Measurements from ENCODE around the gene MARK1.
"Not testable (repeated sequence)": the region's sequence is repeated elsewhere in the genome, so short reads cannot be mapped to it uniquely, and the experiment has no call there.

Gene MARK1

GRCh38 chr1:220680085-220680687 is 152.2 kb downstream of the MARK1 start:
- ChIA-PET CTCF (interaction anchor here (0.7 kb wide), 1 partner anchor 53 kb away, joined by 4 read pairs; no protein-coding TSS in a partner anchor), POLR2A (no interaction called here)
- no peak for TF ChIP-seq LEF1 (IDR thresholded peaks at IDR 0.05; ENCODE audit: borderline replicate concordance)
- peak; percentile 64 for DNase-seq (ENCODE audit: extremely low spot score)

GRCh38 chr1:220681220-220681880 is 153.4 kb downstream of the MARK1 start:
- CTCF ChIA-PET = interaction anchor here (1.0 kb wide), 1 partner anchor 11 kb away, joined by 4 read pairs; no protein-coding TSS in a partner anchor
- POLR2A ChIA-PET = no interaction called here
- DNase-seq (ENCODE audit: extremely low spot score) = no peak
- TF ChIP-seq TARDBP (IDR thresholded peaks at IDR 0.05) = no peak
- TF ChIP-seq SP1 (IDR thresholded peaks at IDR 0.05) = no peak
- no peak for TF ChIP-seq FOXK2 (IDR thresholded peaks at IDR 0.05)
- no peak for TF ChIP-seq SUZ12 (IDR thresholded peaks at IDR 0.05)
- no peak for TF ChIP-seq CTBP1 (IDR thresholded peaks at IDR 0.05; ENCODE audit: borderline replicate concordance)
- no peak for TF ChIP-seq NFRKB (IDR thresholded peaks at IDR 0.05)
- TF ChIP-seq FOXA1 (IDR thresholded peaks at IDR 0.05) = no peak
- no peak for TF ChIP-seq LEF1 (IDR thresholded peaks at IDR 0.05; ENCODE audit: borderline replicate concordance)
- no peak for TF ChIP-seq ARNT (IDR thresholded peaks at IDR 0.05)
- no peak for TF ChIP-seq HDGF (IDR thresholded peaks at IDR 0.05; ENCODE audit: borderline replicate concordance)
- no peak for TF ChIP-seq ELF4 (IDR thresholded peaks at IDR 0.05)
- no peak for TF ChIP-seq BHLHE40 (IDR thresholded peaks at IDR 0.05; ENCODE audit: borderline replicate concordance)
- no peak for TF ChIP-seq FOXM1 (IDR thresholded peaks at IDR 0.05; ENCODE audit: borderline replicate concordance)
- TF ChIP-seq ZNF384 (IDR thresholded peaks at IDR 0.05) = no peak
- no peak for TF ChIP-seq PKNOX1 (IDR thresholded peaks at IDR 0.05)
- TF ChIP-seq L3MBTL2 (conservative IDR thresholded peaks at IDR 0.05) = no peak

GRCh38 chr1:220682901-220683576 is 155.1 kb downstream of the MARK1 start:
- TF ChIP-seq FOXK2 (IDR thresholded peaks at IDR 0.05) = no peak
- no peak for TF ChIP-seq L3MBTL2 (conservative IDR thresholded peaks at IDR 0.05)
- TF ChIP-seq BHLHE40 (IDR thresholded peaks at IDR 0.05; ENCODE audit: borderline replicate concordance) = no peak
- no peak for TF ChIP-seq CTBP1 (IDR thresholded peaks at IDR 0.05; ENCODE audit: borderline replicate concordance)
- DNase-seq (ENCODE audit: extremely low spot score) = no peak
- POLR2A ChIA-PET = no interaction called here
- CTCF ChIA-PET = no interaction called here

GRCh38 chr1:220683716-220684115 is 155.8 kb downstream of the MARK1 start:
- CTCF ChIA-PET; POLR2A ChIA-PET; DNase-seq (ENCODE audit: extremely low spot score): not testable (repeated sequence)

- no peak for DNase-seq (ENCODE audit: extremely low spot score)
- POLR2A ChIA-PET = no interaction called here
- CTCF ChIA-PET = interaction anchor here (1.2 kb wide), 1 partner anchor 48 kb away, joined by 3 read pairs; no protein-coding TSS in a partner anchor
- no peak for TF ChIP-seq SUZ12 (IDR thresholded peaks at IDR 0.05)
- no peak for TF ChIP-seq BHLHE40 (IDR thresholded peaks at IDR 0.05; ENCODE audit: borderline replicate concordance)
- TF ChIP-seq CTBP1 (IDR thresholded peaks at IDR 0.05; ENCODE audit: borderline replicate concordance) = no peak
- no peak for TF ChIP-seq PKNOX1 (IDR thresholded peaks at IDR 0.05)
- TF ChIP-seq FOXM1 (IDR thresholded peaks at IDR 0.05; ENCODE audit: borderline replicate concordance) = no peak
Observed at GRCh38 chr1:220684890-220685289, 157.0 kb downstream of the MARK1 start.

GRCh38 chr1:220685879-220686278 is 157.9 kb downstream of the MARK1 start:
- CTCF ChIA-PET = interaction anchor here (1.8 kb wide), 1 partner anchor 47 kb away, joined by 4 read pairs; no protein-coding TSS in a partner anchor
- POLR2A ChIA-PET = no interaction called here
- TF ChIP-seq TARDBP (IDR thresholded peaks at IDR 0.05) (no peak), ARNT (IDR thresholded peaks at IDR 0.05) (no peak), NFRKB (IDR thresholded peaks at IDR 0.05) (no peak), L3MBTL2 (conservative IDR thresholded peaks at IDR 0.05) (no peak)
- DNase-seq (ENCODE audit: extremely low spot score) = peak; percentile 43

GRCh38 chr1:220687809-220688208 is 159.9 kb downstream of the MARK1 start:
- DNase-seq (ENCODE audit: extremely low spot score) = no peak
- TF ChIP-seq FOXM1 (IDR thresholded peaks at IDR 0.05; ENCODE audit: borderline replicate concordance) = no peak
- TF ChIP-seq L3MBTL2 (conservative IDR thresholded peaks at IDR 0.05) = no peak
- no peak for TF ChIP-seq ARNT (IDR thresholded peaks at IDR 0.05)
- TF ChIP-seq ELF4 (IDR thresholded peaks at IDR 0.05) = no peak
- TF ChIP-seq BHLHE40 (IDR thresholded peaks at IDR 0.05; ENCODE audit: borderline replicate concordance) = no peak
- no peak for TF ChIP-seq PKNOX1 (IDR thresholded peaks at IDR 0.05)
- no peak for TF ChIP-seq CTBP1 (IDR thresholded peaks at IDR 0.05; ENCODE audit: borderline replicate concordance)
- TF ChIP-seq FOXK2 (IDR thresholded peaks at IDR 0.05) = no peak
- no peak for TF ChIP-seq HDGF (IDR thresholded peaks at IDR 0.05; ENCODE audit: borderline replicate concordance)
- no peak for TF ChIP-seq FOXA1 (IDR thresholded peaks at IDR 0.05)
- no peak for TF ChIP-seq NFRKB (IDR thresholded peaks at IDR 0.05)
- TF ChIP-seq TARDBP (IDR thresholded peaks at IDR 0.05) = no peak
- no peak for TF ChIP-seq SUZ12 (IDR thresholded peaks at IDR 0.05)
- no peak for TF ChIP-seq LEF1 (IDR thresholded peaks at IDR 0.05; ENCODE audit: borderline replicate concordance)
- no peak for TF ChIP-seq ZNF384 (IDR thresholded peaks at IDR 0.05)
- no peak for TF ChIP-seq SP1 (IDR thresholded peaks at IDR 0.05)
- ChIA-PET CTCF (no interaction called here), POLR2A (no interaction called here)

Measured in HEK293T (cell line).